HepG2 (cell line): Measurements from ENCODE around the gene CRIM1. TPM values are rescaled to one million over a fixed set of nuclear protein-coding genes. Genes with fewer than 3 reads are reported as not detected.

ENCODE experiments used
- ATAC-seq: fragments of 200-7000 bp; cut with Tn5 transposase; 3 replicates; pipeline ENCODE4 v1.9.1; 2020; ENCODE audit warnings: mild to moderate bottlenecking, moderate library complexity
- BruUV-seq: library from RNA; stranded (reverse); fragments of 400-500 nt; replicated peaks from 2 replicates; lab custom pipeline; 2021; lab: Mats Ljungman, UMichigan
- CTCF ChIA-PET: fragments of 300-600 bp; formaldehyde crosslinking; extraction: SDS; loops from one replicate; lab custom pipeline; 2021; ENCODE audit warnings: low total read pairs, inconsistent platforms, low intra/inter-chr PET ratio; lab: Yijun Ruan, JAX
- POLR2A ChIA-PET: fragments of 350-600 bp; sonication (Branson Sonifier 250); formaldehyde crosslinking; loops from one replicate; lab custom pipeline; 2020; ENCODE audit warnings: antibody characterized with exemption, inconsistent platforms; lab: Yijun Ruan, JAX
- DNase-seq: peaks from one replicate; pipeline ENCODE4 v3.0.0-alpha.2; 2015; ENCODE audit warnings: low spot score
- FAIRE-seq: peaks from 3 replicates; lab custom pipeline; 2011; peaks lifted over from hg19 to GRCh38; lab: Jason Lieb, UNC
- H2AFZ ChIP-seq: one replicate; pipeline ENCODE4 v1.6.1; 2011; ENCODE audit warnings: low read length, inconsistent platforms
- H3K27ac ChIP-seq: fragments of 300-600 bp; 3 replicates; pipeline ENCODE4 v1.8.0; 2011; ENCODE audit warnings: mixed run types, mild to moderate bottlenecking, mixed read lengths, low read length, inconsistent platforms; ENCODE audit not compliant: insufficient read depth; ENCODE audit errors: extremely low read length
- H3K27me3 ChIP-seq, 2 experiments: fragments of 200-600 bp in 1 of 2; 2 replicates in 1 of 2; 3 replicates in 1 of 2; pipeline versions ENCODE4 v1.6.0 to v1.8.0; 2011; ENCODE audit warnings: low read length in 2 of 2, mild to moderate bottlenecking in 2 of 2, moderate library complexity in 2 of 2, inconsistent platforms in 1 of 2; ENCODE audit not compliant: insufficient read depth in 2 of 2, control insufficient read depth in 1 of 2
- H3K36me3 ChIP-seq, 2 experiments: fragments of 200-600 bp in 1 of 2; replicated peaks in 1 of 2; 2 replicates in 1 of 2; 3 replicates in 1 of 2; pipeline versions ENCODE4 v1.5.1 to v1.8.0; 2011; ENCODE audit warnings: low read length in 2 of 2, inconsistent platforms in 1 of 2; ENCODE audit not compliant: insufficient read depth in 2 of 2, control insufficient read depth in 1 of 2
- H3K4me1 ChIP-seq: 2 replicates; pipeline ENCODE4 v1.5.1; 2012; ENCODE audit warnings: low read length, inconsistent platforms; ENCODE audit not compliant: insufficient read depth
- H3K4me2 ChIP-seq: 2 replicates; pipeline ENCODE4 v1.6.0; 2011; ENCODE audit warnings: low read depth, low read length, inconsistent platforms
- H3K4me3 ChIP-seq, 3 experiments: fragments of 200-600 bp in 1 of 3; sonication (generic), shearing (Covaris generic) in 1 of 3; replicated peaks in 1 of 3; 2 replicates each; pipeline ENCODE4 v1.5.1; 2011 to 2016; ENCODE audit warnings: low read length in 3 of 3, inconsistent platforms in 2 of 3, low read depth in 2 of 3, mild to moderate bottlenecking in 2 of 3, control low read depth in 1 of 3, mixed read lengths in 1 of 3; ENCODE audit not compliant: insufficient read depth in 1 of 3
- H3K79me2 ChIP-seq: one replicate; pipeline ENCODE4 v1.6.1; 2011; ENCODE audit warnings: low read length, inconsistent platforms; ENCODE audit not compliant: insufficient read depth
- H3K9ac ChIP-seq: 2 replicates; pipeline ENCODE4 v1.6.0; 2011; ENCODE audit warnings: mild to moderate bottlenecking, low read depth, low read length, inconsistent platforms; ENCODE audit not compliant: insufficient read depth
- H3K9me3 ChIP-seq: 2 replicates; pipeline ENCODE4 v1.5.1; 2012; ENCODE audit warnings: mild to moderate bottlenecking, low read length
- H4K20me1 ChIP-seq: 2 replicates; pipeline ENCODE4 v1.6.0; 2011; ENCODE audit warnings: inconsistent platforms, mild to moderate bottlenecking, low read length, moderate library complexity; ENCODE audit not compliant: insufficient read depth
- CEBPB ChIP-seq: IDR thresholded peaks from 2 replicates; pipeline ENCODE4 v1.6.1; 2011; ENCODE audit warnings: low read depth, low read length, improper control_type of control experiment, borderline replicate concordance
- HNF4A ChIP-seq: sonication (generic); formaldehyde crosslinking; IDR thresholded peaks from 2 replicates; pipeline ENCODE4 v1.4.0; 2020; ENCODE audit warnings: missing genetic modification reagents
- ISX ChIP-seq: sonication (generic); formaldehyde crosslinking; conservative IDR thresholded peaks from 2 replicates; pipeline ENCODE4 v1.5.0; 2020; ENCODE audit warnings: missing genetic modification reagents
- MYC ChIP-seq: sonication (generic); formaldehyde crosslinking; IDR thresholded peaks from 2 replicates; pipeline ENCODE4 v1.9.0; 2021; ENCODE audit warnings: missing genetic modification reagents, borderline replicate concordance
- WGBS: methylation state at CpG from one replicate; pipeline ENCODE4 v1.1.6; 2017; ENCODE audit warnings: low lambda C conversion rate; 5-methylcytosine and 5-hydroxymethylcytosine counted together
- in situ Hi-C: cut with HindIII; loops from 2 replicates; pipeline ENCODE4 v1.10.0; 2017; ENCODE audit warnings: low pct_unique_long_range_greater_than_20kb; ENCODE audit not compliant: extremely low pct_ligation_motif_present
- intact Hi-C: fragments of 100-400 bp; cut with micrococcal nuclease; formaldehyde crosslinking; loops from one replicate; pipeline ENCODE4 v1.10.0; 2022; ENCODE audit not compliant: unreplicated experiment
- polyA plus RNA-seq, 8 experiments: library from polyadenylated mRNA; depleted of rRNA in 3 of 8; stranded (reverse) in 7 of 8; unstranded in 1 of 8; fragments of >200 nt; fragmentation: Illumina TruSeq in 4 of 8; extraction: Trizol in 4 of 8; gene quantifications; 2 replicates each; pipeline versions ENCODE4 v1.2.1 to v1.2.3, GENCODE V29; 2011 to 2016; ENCODE audit warnings: low read depth in 4 of 8, missing spikeins in 1 of 8, mixed read lengths in 1 of 8; ENCODE audit not compliant: insufficient read depth in 1 of 8
- total RNA-seq, 5 experiments: library from RNA; depleted of rRNA; stranded (reverse); fragments of >200 nt; fragmentation: Illumina TruSeq; extraction: Trizol; gene quantifications; 2 replicates each; pipeline ENCODE4 v1.2.3, GENCODE V29; 2016; ENCODE audit warnings: low read depth in 1 of 5
- TF ChIP-seq, protein P1 (sequence below): sonication (generic); formaldehyde crosslinking; IDR thresholded peaks from 2 replicates; pipeline ENCODE4 v1.4.0; 2020; ENCODE audit warnings: missing genetic modification reagents, borderline replicate concordance

CRIM1 gene
- total and polyA plus RNA-seq, 2 of the 13 experiments (the other 11 are each of a cell fraction or from before 2014, with no cell fraction given): 39.1 to 69.9 TPM

DNA sequence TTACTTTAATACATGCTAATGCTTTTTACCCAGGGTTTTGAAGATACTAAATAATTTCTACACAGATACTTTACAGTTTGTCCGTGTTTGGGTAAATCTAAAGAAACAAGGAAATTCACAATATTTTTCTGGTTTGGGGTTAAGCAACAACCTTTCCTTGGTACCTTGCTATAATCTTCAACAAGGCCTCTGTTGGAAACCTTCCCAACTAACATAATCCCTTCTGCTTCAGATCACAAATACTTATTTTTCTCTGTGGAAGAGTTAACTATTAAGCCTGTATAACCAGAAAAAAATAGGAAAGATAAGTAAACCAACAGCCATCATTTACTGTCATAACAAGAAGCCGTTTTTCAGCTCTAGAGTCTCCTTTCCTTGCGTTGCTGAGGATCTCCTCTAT lies 227.4 kb downstream of the CRIM1 start:
- Histone ChIP-seq H3K9ac (no peak overlapping the region), H3K4me1 (peaks cover 13% of the 10 kb centered on the region), H3K4me2 (no peak overlapping the region), H2AFZ (no peak overlapping the region), H3K27me3 (no peaks in the 10 kb centered on the region), H3K79me2 (no peaks in the 10 kb centered on the region), H3K27ac (no peak overlapping the region), H3K4me3 (no peak overlapping the region), H4K20me1 (no peaks in the 10 kb centered on the region), H3K36me3 (peaks cover 21 to 82% of the 10 kb centered on the region in 2 experiments), H3K9me3 (no peaks in the 10 kb centered on the region)
- ATAC-seq: no peak
- POLR2A ChIA-PET: no interaction called here
- FAIRE-seq: no peak
- no TSS peak for BruUV-seq
- WGBS: 90% methylated on average over 3 of the region's 3 CpGs
- intact Hi-C loops: no loop called here
- in situ Hi-C loops: no loop called here
- DNase-seq: no peak
- TF ChIP-seq, protein P1, sequence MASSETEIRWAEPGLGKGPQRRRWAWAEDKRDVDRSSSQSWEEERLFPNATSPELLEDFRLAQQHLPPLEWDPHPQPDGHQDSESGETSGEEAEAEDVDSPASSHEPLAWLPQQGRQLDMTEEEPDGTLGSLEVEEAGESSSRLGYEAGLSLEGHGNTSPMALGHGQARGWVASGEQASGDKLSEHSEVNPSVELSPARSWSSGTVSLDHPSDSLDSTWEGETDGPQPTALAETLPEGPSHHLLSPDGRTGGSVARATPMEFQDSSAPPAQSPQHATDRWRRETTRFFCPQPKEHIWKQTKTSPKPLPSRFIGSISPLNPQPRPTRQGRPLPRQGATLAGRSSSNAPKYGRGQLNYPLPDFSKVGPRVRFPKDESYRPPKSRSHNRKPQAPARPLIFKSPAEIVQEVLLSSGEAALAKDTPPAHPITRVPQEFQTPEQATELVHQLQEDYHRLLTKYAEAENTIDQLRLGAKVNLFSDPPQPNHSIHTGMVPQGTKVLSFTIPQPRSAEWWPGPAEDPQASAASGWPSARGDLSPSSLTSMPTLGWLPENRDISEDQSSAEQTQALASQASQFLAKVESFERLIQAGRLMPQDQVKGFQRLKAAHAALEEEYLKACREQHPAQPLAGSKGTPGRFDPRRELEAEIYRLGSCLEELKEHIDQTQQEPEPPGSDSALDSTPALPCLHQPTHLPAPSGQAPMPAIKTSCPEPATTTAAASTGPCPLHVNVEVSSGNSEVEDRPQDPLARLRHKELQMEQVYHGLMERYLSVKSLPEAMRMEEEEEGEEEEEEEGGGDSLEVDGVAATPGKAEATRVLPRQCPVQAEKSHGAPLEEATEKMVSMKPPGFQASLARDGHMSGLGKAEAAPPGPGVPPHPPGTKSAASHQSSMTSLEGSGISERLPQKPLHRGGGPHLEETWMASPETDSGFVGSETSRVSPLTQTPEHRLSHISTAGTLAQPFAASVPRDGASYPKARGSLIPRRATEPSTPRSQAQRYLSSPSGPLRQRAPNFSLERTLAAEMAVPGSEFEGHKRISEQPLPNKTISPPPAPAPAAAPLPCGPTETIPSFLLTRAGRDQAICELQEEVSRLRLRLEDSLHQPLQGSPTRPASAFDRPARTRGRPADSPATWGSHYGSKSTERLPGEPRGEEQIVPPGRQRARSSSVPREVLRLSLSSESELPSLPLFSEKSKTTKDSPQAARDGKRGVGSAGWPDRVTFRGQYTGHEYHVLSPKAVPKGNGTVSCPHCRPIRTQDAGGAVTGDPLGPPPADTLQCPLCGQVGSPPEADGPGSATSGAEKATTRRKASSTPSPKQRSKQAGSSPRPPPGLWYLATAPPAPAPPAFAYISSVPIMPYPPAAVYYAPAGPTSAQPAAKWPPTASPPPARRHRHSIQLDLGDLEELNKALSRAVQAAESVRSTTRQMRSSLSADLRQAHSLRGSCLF (CRISPR knock-in tag): no peak
- TF ChIP-seq HNF4A (CRISPR knock-in tag) (no peak), CEBPB (no peak), ISX (no peak), MYC (CRISPR knock-in tag) (no peak)
- CTCF ChIA-PET: no interaction called here
